NCI-H1436 (cell line): ENCODE data around the gene TNRC6C.
"Not testable (repeated sequence)": the region's sequence is repeated elsewhere in the genome, so short reads cannot be mapped to it uniquely, and the experiment has no call there.

Experiments used
- DNase-seq: peaks from one replicate; lab custom pipeline; 2025; lab: John Stamatoyannopoulos, UW

TNRC6C gene

DNA sequence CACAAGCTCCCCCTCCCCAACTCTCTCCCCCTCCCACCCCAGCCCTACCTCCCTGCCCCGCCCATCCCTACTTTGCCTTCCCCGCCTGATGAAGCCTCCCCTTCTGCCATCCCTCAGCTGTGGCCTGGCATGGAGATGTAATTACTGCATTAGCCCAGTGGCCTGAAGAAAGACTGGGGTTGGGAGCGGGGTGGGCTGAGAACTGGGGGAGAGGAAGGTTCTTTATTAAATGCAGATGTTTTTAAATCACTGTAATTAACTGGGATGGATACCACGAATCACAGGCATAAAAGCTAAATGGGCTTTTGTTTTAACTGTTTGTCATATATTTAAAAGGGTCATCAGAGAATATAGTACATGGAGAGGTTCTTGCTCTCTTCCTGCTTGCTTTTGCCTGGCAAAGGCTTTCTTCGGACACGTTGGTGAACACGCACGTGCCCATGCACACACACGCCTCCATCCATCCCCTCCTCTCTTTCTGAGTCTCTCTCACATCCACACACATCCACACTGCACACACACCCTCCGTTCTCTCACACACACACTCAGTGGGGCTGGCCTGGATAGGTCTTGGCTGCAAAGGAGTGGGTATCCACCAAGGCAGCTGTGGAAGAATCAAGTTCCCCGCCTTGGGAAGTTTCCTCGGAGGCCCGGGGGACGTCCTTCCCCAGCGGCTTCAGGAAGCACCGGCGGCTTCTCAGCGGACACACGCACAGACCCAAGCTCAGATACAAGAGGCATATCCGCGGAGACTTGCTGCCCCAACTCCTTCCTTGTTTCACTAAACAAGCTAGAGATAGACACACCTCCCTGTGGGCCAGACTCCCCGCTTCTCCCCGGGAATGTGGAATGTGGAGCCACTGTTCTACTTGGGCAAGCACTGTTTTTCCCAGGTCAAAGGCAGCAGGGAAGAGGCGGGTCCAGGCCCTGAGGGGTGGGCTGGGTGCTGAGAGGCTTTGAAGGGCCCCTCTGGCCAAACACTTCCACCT, 27.4 kb upstream of the TNRC6C start:
- no peak for DNase-seq

DNA sequence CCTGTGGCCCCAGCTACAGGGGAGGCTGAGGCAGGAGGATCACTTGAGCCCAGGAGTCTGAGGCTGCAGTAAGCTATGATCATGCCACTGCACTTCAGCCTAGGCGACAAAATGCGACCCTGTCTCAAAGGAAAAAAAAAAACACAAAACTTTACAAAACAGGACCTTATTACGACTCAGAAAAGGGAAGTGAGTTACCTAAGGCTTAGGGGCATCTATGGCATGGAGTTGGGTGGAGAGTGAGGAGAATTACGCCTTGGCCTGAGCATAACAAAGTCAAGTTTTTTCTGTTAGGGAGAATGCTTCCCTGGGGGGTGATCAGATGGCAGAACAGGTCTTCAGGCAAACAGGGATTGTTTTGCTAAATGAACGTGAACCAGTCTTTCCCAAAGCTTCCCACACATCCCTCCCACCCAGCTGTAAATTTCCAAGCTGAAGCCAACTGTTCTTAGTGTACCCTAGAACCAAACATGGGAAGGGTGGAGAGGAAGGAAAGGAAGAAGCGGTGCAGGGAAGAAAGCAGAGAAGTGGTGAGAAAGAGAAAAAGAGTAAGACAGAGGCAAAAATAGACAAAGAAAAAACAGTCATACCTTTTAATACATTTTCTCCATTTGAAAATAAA, 24.6 kb upstream of the TNRC6C start:
- DNase-seq: no peak

DNA sequence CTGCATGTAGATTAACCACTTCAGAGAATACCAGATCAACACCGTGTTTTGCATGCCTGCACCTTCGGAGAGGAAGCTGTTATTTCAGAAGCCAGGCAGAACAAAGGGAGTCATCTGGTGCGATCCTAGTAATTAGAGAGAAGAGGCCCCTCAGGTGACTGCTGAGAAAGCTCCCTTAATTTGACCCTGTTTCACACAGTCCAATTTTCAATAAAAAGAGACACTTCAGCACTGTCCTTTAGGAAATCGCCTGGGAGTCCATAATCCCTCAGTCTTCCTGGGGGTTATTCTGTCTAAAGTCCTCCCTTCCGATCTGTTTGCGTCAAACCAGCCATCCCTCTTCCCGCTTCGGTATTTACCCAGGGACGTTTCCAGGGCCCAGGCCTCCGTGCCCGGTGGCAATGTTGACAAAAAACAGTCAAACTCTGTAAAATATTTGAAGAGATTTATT, 23.4 kb upstream of the TNRC6C start:
- peak; percentile 66 for DNase-seq

DNA sequence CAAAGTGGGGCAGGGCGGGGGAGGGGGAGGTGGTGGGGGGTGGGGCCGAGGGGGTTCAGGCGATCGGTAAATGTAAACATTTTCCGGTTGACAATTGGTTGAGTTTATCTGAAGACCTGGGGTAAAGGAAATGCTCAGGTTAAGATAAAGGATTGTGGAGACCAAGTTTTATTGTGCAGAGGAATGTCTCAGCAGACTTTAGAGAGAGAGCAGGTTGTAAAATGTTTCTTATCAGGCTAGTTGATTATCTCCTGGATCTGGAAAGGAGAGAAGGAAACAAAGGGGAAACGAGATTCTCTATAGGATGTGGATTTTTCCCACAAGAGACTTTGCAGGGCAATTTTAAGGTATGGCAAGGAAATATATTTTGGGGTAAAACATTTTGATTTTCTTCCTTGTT, 22.8 kb upstream of the TNRC6C start:
- DNase-seq: not testable (repeated sequence)

DNA sequence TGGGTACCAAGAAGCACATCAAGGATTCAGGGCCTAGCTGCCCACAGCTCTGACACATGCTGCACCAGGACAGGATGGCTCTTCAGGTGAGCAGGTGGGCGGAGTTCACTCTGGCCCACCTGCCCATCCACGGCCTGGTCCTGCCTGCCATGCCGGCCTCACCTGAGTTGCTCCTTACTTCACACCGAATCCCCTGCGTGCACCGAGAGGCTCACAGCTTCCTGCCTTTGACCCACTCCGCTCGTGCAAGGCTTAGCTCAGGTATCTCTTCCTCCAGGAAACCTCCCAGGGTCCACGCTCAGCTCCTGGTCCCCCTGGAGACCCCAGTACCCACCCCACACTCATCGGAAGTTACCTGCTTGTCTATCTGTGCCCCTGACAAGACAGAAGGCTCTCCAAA, 21.6 kb upstream of the TNRC6C start:
- DNase-seq: no peak

DNA sequence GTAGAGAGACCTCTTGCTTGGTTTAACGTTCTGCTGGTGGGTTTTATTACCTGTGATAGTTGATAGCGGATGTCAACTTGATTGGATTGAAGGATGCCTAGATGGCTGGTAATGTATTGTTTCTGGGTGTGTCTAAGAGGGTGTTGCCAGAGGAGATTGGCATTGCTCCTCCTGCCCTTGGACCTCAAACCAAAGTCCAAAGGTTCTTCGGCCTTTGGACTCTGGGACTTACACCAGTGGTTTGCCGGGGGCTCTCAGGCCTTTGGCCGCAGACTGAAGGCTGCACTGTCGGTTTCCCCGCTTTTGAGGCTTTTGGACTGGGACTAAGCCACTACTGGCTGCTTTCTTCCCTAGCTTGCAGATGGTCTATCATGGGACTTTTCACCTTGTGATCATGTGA, 17.5 kb upstream of the TNRC6C start:
- DNase-seq: no peak

DNA sequence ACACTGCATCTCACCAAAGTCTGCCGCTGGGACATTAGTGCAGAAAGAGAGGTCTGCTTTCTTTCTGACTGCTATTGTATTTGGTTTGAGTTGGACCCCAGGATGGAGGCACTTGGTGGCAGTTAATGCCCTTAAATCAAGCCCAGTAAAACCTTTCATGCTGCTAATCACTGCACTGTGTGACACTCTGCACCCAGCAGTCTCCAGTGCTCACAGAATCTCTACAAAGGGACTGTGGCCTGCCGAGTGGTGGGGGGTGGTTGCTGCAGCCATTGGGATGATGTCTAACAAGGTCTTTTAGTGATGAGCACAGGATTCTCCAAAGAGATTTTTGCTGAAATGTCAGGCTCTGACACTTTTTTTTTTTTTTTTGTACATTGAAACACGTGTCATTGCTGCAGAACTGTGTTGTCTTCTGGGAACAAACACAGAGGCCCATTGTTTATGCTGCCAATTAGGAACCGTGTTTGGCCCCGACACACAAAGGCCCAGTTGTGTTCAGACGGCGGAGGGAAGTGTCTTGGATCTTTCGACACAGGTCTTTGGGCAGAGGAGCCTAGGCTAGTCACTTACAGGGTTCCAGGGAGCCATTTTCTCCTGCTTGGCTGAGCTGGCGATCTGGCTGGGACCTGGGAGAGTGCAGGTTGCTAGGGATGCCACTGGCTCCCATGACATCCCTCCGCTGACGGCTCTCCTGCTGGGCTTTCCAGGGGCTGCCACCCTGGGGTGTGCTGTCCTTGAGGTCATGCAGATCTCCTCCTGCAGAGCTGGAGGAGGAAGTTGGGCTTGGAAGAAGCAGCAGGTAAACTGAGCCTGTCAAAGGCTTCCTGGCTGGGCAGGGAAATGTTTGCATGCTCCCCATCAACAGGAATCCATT, 16.2 kb upstream of the TNRC6C start:
- DNase-seq: no peak

DNA sequence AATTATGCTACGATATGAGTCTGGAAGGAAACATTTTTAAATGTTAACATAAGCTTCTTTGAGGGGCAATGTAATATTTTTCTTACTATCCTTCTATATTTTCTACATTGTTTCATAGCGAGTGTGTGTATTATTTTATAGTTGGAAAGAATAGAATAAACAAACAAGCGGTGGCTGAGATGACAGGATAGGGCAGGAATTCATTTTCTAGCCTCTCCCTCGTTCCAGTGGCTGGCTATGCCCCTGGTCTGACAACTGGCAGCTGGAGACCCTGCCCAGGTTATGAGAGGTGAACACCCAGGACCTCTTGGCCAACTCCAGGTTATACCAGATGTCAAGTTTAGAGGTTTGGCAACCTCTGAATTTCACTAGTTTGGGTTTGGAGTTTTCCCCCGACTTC, 14.5 kb upstream of the TNRC6C start:
- DNase-seq: no peak

DNA sequence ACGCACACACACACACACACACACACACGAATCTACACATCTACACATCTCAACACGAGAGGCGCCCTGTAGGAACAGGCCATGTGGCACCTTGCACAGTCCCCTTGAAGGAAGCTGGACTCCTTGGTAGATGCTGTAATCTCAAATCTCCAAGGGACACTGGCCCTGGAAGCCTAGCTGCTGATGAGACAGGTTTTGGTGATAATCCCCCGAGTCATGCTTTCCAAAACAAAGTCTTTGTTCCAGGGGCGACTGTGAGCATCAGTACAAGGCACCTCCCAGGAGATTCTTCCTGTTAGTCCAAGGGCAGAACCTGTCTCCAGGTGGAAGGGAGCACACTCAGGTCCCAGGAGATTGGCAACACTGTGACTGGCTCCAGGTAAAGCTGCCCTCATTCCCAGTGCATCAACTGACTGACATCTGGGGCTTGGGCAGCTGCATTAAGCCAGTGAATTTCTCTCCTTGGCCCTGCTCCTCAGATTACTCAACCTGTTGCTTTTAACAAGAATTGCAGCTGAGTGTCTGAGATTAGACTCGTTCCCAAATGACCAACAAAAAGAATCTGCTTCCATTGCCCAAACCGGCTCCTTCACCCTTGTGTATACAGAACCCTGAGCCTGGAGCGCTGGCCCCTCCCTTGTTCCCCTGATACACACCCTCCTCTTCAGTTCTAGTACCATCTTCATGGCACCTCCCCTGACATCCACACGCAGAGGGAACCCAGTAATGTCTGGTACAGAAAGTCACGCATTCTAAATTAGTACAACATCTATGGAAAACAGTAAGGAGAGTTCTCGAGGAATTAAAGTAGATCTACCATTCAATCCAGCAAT, 13.9 kb upstream of the TNRC6C start:
- no peak for DNase-seq

DNA sequence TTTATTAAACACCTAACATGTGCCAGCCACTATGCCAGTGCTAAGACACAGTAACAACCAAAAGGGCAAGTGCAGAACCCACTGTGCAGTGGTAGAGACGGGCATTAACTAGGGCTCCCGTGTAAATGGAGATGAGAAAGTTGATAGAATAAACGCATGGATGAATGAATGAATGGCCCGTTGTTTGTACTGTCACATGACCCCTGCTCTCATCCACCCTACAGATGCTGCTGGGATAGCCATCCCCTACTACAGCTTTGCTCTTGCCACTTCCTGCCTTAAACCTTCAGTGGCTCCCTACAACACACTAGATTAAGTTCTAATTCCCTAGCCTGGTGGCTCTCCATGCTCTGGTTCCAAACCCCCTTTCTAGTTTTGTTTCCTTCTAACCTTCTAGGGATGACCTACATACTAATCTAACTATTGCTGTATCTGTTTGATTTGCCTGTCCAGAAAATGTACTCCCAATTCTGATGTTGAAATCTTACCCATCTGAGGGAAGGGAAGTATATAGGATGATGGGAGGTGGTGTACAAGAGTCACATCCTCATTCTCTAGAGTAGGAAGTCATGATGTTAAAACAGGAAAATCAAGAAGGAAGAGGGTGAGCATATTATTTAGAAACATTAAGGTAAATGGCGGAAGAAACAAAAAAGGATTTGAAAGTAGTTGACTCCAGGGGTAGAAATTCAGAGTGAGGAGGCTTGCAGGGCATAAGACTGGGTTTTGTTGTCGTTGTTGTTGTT, 11.4 kb upstream of the TNRC6C start:
- DNase-seq: no peak

DNA sequence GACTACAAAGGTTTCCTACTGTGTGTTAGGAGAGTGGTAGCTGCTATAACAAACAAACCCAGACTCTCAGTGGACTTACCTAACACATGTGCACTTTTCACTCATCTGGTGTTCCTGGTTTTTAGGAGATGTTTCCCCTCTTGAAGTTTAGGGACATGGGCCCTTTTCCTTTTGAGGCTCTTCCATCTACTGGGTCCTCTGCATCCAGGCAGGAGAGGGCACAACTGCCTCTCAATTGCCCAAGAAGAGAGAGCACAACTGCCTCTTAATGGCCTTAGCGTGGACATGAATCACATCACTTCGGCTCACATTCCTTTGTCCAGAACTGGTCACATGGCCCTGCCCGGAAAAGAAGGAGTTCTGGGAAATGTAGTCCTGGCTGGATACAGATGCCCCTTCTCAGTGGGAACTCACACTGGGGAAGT, 9.8 kb upstream of the TNRC6C start:
- DNase-seq: no peak

DNA sequence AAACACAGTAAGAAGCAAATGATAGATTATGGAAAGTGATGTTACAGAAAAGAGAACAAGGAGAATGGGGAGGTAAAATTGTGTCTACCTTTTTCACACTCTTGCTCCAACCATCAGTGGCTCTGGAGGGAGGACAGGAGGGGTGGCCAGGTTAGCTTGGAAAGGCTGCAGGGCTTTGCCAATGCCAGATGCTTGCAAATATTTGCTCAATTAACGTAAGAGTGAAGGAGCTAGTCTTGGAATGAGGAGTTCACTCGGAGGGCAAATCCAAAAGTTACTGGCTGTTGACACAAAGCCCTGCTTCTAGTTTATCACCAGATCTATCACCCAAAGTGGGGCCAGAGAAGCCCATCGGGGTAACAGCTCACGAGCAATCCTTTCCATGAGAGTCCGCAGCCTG, 7.4 kb upstream of the TNRC6C start:
- no peak for DNase-seq

DNA sequence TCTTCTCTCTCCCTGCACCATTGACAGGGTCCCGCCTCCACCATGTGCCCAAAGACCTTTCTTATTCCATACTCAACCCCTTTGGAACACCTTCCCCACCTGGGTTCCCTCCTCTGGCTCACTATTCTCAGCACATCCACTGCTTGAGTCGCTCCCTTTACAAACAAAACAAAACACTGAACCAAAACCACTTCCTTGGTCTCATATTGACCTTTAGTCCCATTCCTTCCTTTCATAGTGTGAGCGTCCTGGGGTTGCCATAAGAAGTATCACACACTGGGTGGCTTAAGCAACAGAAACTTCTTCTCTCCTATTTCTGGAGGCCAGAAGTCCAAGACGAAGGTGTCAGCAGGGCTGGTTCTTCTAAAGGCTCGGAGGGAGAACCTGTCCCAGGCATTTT, 6.1 kb upstream of the TNRC6C start:
- DNase-seq: no peak

DNA sequence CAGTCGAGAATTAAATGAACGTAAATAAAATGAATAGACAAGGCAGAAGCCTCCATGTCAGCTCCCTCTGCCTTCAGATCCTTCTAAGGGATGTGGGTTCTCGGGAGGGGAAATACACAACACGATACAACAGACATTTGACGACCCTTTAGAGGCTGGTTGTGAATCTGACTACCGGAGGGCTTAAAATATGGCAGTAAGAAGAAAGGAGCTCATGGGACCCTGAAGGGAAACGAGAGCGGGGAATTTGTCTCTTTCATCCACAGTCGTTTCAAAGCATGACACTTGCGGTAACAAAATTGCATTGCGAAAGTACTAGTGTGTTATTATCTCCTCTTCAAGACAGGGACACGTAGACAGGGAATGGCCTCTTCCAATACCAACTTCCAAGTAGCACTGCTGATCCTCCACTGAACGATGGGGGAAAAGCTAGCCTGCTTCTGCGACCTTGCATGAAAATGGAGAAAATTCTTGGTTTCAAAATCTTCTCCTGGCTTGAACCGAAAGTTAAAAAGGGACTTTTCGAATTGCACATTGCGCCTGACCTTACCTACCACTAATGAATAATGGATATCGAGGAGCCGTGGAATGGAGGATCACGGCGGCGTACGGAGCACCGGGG, 1.2 kb upstream of the TNRC6C start:
- DNase-seq: no peak

DNA sequence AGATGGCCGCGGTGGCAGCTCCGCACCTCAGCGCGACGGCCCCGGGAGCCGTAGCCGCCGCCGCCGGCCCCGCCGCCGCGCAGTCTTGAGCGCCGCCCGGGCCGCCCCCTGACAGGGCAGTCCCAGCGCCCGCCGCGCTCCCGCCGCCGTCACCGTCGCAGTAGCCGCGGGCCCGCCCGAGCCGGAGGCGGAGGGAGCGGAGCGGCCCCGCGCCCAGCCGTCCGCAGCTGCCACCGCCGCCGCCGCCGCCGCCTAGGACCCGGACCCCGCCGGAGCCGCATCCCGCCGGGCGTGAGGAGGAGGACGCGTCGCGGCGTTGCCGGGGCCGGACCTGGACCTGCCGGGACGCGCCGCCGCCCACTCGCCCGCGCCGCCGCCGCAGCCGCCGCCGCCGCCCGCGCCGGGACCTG, 218 bp downstream of the TNRC6C start:
- DNase-seq: no peak

DNA sequence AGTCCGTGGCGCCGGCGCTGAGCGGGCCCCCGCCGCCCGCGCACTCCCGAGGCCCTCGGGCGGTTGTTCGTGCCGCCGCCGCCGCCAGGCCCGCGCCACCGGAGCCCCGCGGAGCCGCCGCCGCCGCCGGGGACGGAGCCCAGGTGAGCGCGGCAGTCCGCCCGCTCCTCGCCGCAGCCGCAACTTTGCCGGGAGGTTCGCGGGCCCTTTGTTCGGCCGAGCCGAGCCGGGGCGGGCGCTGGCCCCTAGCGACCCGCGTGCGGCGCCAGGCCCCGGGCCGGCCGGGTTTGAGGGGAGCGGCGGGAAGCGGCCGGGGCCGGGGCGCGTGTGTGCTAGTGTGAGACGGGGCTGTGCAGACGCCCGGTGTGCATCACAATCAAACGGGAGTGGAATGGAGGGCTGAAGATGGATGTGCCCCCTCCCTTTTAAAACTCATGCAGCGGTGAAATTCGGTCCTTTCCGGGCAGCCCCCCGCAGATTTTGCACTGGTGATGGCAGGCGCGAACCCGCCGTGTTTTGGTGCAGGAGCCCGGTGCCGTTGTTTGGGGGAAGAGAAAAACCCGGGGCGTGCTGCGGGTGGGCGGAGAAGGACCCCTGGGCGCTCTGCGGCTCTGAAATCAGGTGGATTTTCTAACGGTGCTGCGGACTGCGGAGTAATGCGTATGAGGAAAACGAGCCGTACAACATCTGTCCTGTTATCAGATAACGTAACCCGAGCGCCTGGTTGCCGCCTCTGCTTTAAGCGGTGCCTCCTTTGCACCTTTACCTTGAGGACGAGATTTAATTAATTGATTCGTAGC, 823 bp downstream of the TNRC6C start:
- DNase-seq: no peak

DNA sequence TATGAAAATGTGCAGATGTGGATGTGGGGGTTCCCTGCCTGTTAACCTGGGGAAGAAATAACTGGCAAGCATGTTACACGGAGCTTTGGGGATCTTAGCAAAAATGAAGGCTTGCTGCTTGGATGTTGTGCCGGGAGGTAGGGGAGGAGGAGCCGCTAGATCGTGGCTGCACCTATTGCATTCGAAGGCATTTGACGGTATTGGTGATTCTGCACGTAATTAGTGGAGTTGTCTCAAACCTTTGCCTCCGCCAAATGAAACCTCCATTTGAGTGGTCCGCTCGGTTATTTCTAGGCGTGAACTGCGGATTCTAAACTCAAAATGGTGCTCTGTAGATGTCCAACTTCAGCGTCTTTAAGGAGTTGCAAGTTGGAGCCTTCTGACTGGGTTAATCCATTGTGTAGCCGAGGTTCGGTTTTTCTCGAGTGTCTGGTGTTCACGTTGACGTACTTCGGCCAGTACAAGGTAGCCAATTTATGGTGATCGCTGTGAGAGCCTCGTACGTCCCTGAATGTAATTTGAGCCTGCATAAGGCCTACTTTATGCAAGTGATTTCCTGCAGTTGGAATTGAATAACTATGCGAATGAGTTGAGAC, 1.5 kb downstream of the TNRC6C start:
- no peak for DNase-seq

DNA sequence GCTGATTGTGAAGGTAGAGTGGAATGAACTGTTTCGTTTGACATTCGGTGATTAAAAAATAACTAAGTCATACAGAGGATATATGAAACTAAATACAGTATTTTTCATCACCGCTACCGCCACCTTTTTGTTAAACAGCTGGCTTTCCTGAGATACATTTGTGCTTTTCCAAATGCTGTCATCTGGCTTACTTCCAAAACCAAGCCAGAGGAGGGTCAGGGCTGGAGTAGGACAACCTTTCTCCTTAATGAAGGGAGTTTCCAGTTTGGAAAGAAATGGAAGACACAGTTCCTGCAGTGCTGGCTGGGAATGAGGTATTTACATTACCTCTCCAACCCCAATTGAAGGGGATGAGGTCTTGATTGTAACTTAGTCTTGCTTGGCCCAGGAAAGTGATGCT, 3.2 kb downstream of the TNRC6C start:
- DNase-seq: no peak

DNA sequence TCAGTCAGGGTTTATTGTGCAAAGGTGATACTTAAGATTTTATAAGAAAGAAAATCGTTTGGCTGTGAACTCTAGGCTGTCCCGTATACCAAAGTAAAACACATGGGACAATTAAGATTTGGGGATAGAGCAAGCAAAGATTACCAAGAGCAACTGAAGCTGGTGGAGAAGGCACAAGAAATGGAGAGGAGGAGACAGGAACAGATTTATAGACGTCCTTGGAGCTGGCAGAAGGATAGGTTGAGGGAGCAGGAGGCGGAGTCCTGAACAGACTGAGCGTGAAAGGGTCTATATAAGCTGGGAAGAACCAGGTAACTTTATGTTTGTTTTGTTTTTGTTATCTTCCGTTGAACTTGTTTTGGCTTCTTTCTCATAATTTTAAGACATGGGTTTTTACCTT, 3.8 kb downstream of the TNRC6C start:
- no peak for DNase-seq
